ENCODE results near the gene IL23A.
"Not testable (repeated sequence)": the region's sequence is repeated elsewhere in the genome, so short reads cannot be mapped to it uniquely, and the experiment has no call there.

The IL23A gene

GRCh38 chr12:56326533-56326932 is 12.2 kb upstream of the IL23A start:
- DNase-seq: no peak

- DNase-seq: no peak
These were observed 7.7 kb upstream of the IL23A start for GRCh38 chr12:56330936-56331490.

GRCh38 chr12:56332512-56333196 is 6.0 kb upstream of the IL23A start:
- no peak for DNase-seq

GRCh38 chr12:56333197-56333678 is 5.4 kb upstream of the IL23A start:
- no peak for DNase-seq

GRCh38 chr12:56333679-56334489 is 4.8 kb upstream of the IL23A start, which contains the start of gene PAN2:
TSS of gene PAN2 (minus strand) at chr12:56334000. CDS start at chr12:56333094, 906 bp downstream.
- peak; percentile 89 for DNase-seq

- no peak for DNase-seq
These were observed 4.2 kb upstream of the IL23A start for GRCh38 chr12:56334490-56334793.

- DNase-seq: not testable (repeated sequence)
These were observed 3.2 kb upstream of the IL23A start for GRCh38 chr12:56335527-56335926.

GRCh38 chr12:56336361-56337167 is 2.1 kb upstream of the IL23A start:
- no peak for DNase-seq

- no peak for DNase-seq
These were observed 882 bp upstream of the IL23A start for GRCh38 chr12:56337753-56338251.

GRCh38 chr12:56339158-56339422 is 406 bp downstream of the IL23A start:
- no peak for DNase-seq

- DNase-seq: no peak
These were observed 2.9 kb downstream of the IL23A start for GRCh38 chr12:56341616-56342015.

- not testable (repeated sequence) for DNase-seq
These were observed 3.6 kb downstream of the IL23A start for GRCh38 chr12:56342290-56342689.

- no peak for DNase-seq
These were observed 8.0 kb downstream of the IL23A start for GRCh38 chr12:56346675-56347074.

GRCh38 chr12:56347255-56347654 is 8.6 kb downstream of the IL23A start:
- not testable (repeated sequence) for DNase-seq

- DNase-seq: no peak
These were observed 10.1 kb downstream of the IL23A start for GRCh38 chr12:56348776-56349175.

- DNase-seq: no peak
These were observed 12.0 kb downstream of the IL23A start for GRCh38 chr12:56350662-56351061.

- DNase-seq: no peak
These were observed 12.6 kb downstream of the IL23A start for GRCh38 chr12:56351325-56351724.

- no peak for DNase-seq
These were observed 20.3 kb downstream of the IL23A start for GRCh38 chr12:56358836-56359532.

GRCh38 chr12:56359851-56360767 is 21.4 kb downstream of the IL23A start, which contains the start of gene STAT2:
TSS of gene STAT2 (minus strand) at chr12:56360107. CDS start at chr12:56356571, 3,536 bp downstream.
- peak; percentile 96 for DNase-seq

GRCh38 chr12:56361487-56362129 is 22.9 kb downstream of the IL23A start:
- DNase-seq: no peak
